HG02981 (cell line): ENCODE data around the gene PUDP.
"Not testable (repeated sequence)": the region's sequence is repeated elsewhere in the genome, so short reads cannot be mapped to it uniquely, and the experiment has no call there.

Experiments used
- ATAC-seq: cut with Tn5 transposase; IDR thresholded peaks from one replicate; pipeline ENCODE4 v1.9.1; 2021; ENCODE audit warnings: mild to moderate bottlenecking, moderate library complexity; ENCODE audit not compliant: unreplicated experiment

Gene PUDP

DNA sequence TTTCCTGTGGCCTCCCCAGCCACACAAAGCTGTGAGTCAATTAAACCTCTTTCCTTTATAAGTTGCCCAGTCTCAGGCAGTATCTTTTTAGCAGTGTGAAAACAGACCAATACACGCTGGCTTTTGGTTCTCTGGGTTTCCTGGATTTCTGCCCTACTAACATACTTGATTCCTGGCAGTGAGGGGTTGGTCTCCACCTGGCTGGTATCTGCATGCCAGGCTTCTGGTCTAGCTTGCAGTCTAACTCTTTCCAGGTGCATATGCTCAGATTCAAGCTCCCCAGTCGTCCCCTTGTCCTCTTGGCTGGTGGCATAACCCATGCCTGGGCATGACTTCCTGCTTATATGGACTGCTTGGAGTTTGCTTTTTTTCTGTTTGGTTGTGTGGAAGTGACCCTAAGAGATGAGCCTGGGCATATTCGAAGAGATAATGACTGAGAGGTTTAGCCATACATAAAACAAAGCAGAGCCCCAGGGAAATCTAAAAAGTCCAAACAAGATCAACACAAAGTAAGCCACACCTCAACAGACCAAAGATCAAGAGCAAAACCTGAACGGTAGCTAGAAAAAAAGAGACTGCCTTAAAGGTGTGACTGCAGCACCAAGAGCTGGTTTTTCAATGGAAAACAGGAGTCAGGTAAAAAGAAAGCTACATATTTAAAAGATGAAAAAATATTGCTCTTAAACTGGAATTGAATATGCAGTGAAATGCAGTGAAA, 102.6 kb downstream of the PUDP start:
- ATAC-seq, result no peak

GRCh38 chrX:7043796-7044433, 104.0 kb downstream of the PUDP start:
- not testable (repeated sequence) for ATAC-seq

DNA sequence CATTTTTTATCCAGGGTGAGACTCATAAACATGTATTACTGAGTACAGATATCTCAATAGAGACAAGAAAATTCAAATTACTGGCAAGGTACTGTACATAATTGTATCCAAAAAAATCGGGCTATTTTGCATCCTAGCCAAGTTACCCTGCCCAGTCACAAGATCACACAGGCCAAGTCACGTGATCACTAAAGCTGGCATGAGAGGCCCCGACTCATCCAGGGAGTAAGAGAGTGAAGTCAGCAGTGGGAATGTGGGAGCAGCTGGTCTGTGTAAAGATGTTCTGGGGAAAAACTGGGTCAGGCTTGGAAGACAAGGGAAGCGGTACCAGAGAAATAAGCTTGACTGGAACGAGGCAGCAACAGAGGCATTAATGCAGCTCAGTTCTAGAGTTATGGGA, 119.7 kb downstream of the PUDP start:
- ATAC-seq, result no peak

- ATAC-seq, result no peak
These were observed 120.9 kb downstream of the PUDP start for GRCh38 chrX:7027071-7027470.

DNA sequence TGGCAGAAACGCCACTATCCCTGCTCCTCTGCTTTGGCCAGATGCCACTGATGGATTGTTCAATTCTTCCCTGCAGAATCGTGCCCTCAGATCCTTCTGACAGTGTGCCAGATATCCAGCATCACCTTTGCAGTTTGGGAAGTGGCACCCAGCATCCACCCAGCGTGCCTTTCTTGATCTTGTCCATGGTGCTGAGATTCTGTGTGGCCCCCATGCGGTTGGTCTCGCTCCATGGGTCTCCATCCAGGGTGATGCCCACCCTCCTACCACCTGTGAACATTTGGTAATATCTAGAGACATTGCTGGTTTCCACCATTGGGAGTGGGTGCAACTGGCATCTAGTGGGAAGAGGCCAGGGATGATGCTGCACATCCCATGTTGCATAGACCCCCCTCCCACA, 121.6 kb downstream of the PUDP start:
- ATAC-seq, result not testable (repeated sequence)

DNA sequence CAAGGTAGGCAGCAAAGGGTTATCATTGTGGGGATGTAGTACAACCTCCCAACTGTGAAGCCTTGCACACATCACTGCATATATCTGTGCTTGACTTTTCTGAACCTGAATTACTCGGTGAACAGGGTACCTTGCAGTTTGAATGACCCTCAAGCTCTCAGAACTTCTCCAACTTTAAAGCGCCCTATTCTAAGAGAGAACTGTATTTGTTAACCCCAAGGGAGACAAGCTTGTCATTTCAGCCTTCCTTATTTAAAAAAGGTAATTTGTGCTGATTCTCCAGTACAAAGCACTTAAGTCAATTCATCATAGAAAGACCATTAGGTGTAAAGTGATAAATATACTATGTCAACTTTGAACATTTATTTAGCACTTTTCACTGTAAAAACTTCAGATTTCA, 122.5 kb downstream of the PUDP start:
- ATAC-seq, result no peak

DNA sequence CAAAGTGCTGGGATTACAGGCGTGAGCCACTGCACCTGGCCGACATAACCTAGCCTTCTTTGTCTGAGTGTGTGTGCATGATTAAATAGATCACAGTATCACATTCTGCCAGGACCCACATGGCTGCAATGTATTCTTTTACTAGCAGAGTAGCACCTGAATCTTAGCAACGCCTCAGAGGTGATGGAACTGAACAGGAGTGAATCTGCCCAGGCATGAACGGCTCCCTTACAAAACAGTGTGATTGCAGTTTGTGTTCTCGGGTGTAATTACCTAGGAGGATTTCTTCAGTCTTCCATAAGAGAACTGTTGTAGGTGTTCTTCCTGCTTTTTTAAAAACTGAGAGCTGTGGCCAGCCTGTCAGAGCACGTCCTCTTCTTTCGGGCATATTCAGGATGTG, 123.1 kb downstream of the PUDP start:
- ATAC-seq, result no peak

DNA sequence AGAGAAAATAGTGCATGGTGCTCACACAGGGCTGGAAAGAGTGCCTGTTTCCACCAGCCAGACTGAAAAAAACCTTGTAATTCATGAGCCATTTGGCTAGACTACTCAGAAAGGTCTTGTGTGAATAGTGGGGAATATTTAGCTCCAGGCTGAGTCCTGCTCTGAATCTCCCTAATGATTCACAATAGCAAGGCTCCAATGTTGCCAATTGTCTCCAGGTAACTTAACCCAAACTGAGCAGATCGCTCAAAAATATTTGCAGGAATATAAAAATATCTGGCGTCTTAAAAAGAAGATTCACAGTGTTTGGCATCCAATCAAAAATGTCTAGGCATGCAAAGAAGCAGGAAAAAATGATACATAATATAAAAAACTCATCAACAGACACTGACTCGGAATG, 125.0 kb downstream of the PUDP start:
- not testable (repeated sequence) for ATAC-seq

DNA sequence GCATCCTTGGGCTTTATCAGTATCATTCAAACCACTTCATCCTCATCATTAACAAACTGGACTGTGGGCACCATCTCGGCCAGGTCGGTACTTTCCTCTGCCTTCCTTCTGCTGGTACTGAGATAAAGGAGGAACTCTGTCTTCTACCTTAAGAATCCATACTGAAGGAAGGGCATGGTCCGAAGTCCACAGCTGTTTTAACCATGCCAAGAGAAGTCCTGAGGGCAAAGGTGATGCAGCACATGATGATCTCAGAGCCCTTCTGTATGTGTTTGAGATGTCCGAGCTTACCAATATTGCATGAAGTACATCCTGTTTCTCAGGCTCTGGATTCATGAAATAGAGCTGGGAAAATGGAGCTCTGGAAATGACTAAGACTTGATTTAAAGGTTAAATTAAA, 126.0 kb downstream of the PUDP start:
- ATAC-seq, result no peak

DNA sequence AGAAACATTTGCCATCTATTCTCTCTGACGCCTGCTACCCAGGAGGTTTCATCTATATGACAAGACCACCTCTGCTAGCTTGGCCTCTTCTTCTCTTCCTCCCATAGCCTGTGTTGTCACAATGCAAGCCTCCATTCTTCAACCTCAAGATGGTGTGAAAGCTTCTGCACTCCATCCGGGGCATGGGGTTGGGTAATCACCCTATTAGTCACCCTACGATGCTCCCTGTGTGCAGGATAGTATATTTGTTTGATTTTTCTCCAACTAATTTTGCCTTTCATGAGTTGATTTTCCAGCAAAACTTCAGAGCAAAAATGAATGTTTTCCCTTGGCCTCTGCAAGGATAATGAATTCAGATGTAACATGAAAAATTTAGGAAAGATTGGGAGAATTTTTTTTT, 128.4 kb downstream of the PUDP start:
- no peak for ATAC-seq

GRCh38 chrX:7012262-7012834, 135.6 kb downstream of the PUDP start:
- ATAC-seq, result not testable (repeated sequence)

DNA sequence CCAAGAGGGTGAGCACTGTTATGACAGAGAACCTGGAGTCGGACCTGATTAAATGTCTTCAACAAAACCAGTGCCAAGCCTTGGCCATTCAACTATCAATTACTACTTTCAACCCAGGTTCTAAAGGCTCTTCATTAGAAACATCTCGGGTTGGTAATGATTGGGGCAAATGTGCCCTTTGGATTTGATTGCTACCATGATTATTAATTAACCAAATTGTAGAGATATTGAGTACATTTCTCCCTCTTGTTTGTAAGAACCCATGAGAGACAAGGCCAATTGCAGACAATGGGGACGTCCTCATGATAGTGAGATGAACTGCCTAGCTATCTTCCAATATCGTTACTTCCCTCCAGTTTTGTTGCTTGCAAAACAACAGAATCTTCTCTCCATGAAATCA, 137.1 kb downstream of the PUDP start:
- not testable (repeated sequence) for ATAC-seq

DNA sequence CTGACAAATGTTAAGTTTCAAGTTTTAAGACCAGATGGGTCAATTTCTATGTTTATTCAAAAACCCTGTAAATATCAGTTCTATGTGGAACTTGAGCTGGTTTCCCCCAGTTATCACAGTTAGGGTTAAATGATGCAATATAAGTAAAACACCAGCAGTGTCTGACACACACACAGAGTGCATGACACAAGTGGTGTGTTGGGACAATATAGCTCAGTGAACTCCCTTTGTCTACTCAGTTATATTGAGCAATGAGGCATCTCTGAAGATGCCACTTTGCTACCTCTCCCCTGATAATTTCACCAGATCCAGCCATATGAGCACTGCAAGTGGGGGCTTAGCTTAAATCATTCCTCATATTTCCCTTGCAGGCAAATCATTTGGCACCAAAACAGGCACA, 140.6 kb downstream of the PUDP start:
- not testable (repeated sequence) for ATAC-seq
